Measurements from ENCODE around the gene DACH1. TPM values are rescaled to one million over a fixed set of nuclear protein-coding genes. Genes with fewer than 3 reads are reported as not detected.

DACH1 gene
- total and polyA plus RNA-seq, 2 donors (not counting 3 experiments of a cell fraction or from before 2014, with no cell fraction given): 8.6 to 28.3 TPM

DNA sequence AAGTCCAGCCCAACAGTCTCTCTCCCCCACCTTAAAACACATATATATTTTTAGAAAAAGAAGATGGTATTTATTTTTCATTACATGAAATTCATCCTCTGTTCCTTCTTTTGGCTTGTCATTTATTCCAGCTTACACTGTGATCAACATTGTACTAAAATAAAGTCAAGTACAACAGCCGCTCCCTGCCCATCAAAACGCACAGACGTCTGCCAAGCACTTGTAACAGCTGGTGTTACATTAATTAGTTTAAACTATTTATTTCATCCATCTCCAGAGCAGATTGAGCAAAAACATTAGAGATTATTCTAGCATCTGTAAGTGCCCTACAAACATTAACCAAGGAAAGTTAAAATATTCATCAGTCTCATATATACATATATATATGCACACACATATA is 350.5 kb downstream of the DACH1 start:
- Histone ChIP-seq H3K36me3 (ENCODE audit: control insufficient read depth in 2 of 2, extremely low read depth in 1 of 2, insufficient read depth in 2 of 2, low read length in 2 of 2) (no peaks in the 10 kb centered on the region), H3K9ac (replicated peaks; ENCODE audit: extremely low read depth, insufficient read depth, low read length) (no peak overlapping the region), H3K4me1 (ENCODE audit: control insufficient read depth, extremely low read depth, insufficient read depth, low read length) (peaks cover 17% of the 10 kb centered on the region), H3K79me2 (ENCODE audit: control insufficient read depth, insufficient read depth, low read length) (no peaks in the 10 kb centered on the region), H2AFZ (ENCODE audit: low read depth, low read length) (no peak overlapping the region), H3K9me3 (replicated peaks; ENCODE audit: control insufficient read depth, insufficient read depth, low read length) (no peaks in the 10 kb centered on the region), H3K4me3 (replicated peaks in 1 of 3; ENCODE audit: insufficient read depth in 1 of 3, low read depth in 1 of 3, low read length in 3 of 3) (no peak overlapping the region), H3K27ac (ENCODE audit: insufficient read depth, low read depth, low read length) (no peak overlapping the region), H3K4me2 (ENCODE audit: insufficient read depth, low read length) (no peak overlapping the region), H3K27me3 (ENCODE audit: control insufficient read depth in 2 of 2, insufficient read depth in 2 of 2, low read length in 2 of 2) (no peaks in the 10 kb centered on the region), H3K9me1 (replicated peaks; ENCODE audit: control insufficient read depth, extremely low read depth, insufficient read depth, low read length) (peaks cover 2% of the 10 kb centered on the region), H4K20me1 (replicated peaks; ENCODE audit: control insufficient read depth, extremely low read depth, insufficient read depth, low read length) (no peaks in the 10 kb centered on the region)
- dilution Hi-C loops (cut with MboI; ENCODE audit: extremely low pct_ligation_motif_present, low sequenced_read_pairs) (no loop called here), intact Hi-C loops (cut with micrococcal nuclease) (no loop called here)
- CTCF ChIA-PET: no interaction called here
- DNase-seq (ENCODE audit: low read depth, low spot score): no peak
- no peak for FAIRE-seq
- no peak for TF ChIP-seq JUN (IDR thresholded peaks at IDR 0.05; ENCODE audit: borderline replicate concordance, insufficient read depth, insufficient read length, low read depth)
- POLR2A ChIA-PET: no interaction called here
- BruUV-seq (replicated peaks): no TSS peak

DNA sequence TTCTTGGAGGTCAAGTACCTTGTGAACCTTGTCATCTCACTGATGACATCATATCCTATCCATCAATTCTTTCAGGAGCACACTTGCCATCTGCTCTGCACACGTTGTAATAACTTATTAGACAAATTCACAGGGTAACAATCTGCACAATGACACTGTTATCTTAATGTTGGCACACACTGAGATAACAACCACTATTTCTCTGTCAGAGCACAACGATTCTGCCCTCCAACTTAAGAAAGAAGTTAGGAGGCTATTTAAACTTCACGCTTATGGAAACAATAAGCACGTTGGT is 351.3 kb downstream of the DACH1 start:
- Histone ChIP-seq H3K9me3 (replicated peaks; ENCODE audit: control insufficient read depth, insufficient read depth, low read length) (no peaks in the 10 kb centered on the region), H3K4me2 (ENCODE audit: insufficient read depth, low read length) (no peak overlapping the region), H3K9me1 (replicated peaks; ENCODE audit: control insufficient read depth, extremely low read depth, insufficient read depth, low read length) (peaks cover 2% of the 10 kb centered on the region), H3K36me3 (ENCODE audit: control insufficient read depth in 2 of 2, extremely low read depth in 1 of 2, insufficient read depth in 2 of 2, low read length in 2 of 2) (no peaks in the 10 kb centered on the region), H3K79me2 (ENCODE audit: control insufficient read depth, insufficient read depth, low read length) (no peaks in the 10 kb centered on the region), H3K27ac (ENCODE audit: insufficient read depth, low read depth, low read length) (no peak overlapping the region), H3K9ac (replicated peaks; ENCODE audit: extremely low read depth, insufficient read depth, low read length) (no peak overlapping the region), H3K4me3 (replicated peaks in 1 of 3; ENCODE audit: insufficient read depth in 1 of 3, low read depth in 1 of 3, low read length in 3 of 3) (no peak overlapping the region), H4K20me1 (replicated peaks; ENCODE audit: control insufficient read depth, extremely low read depth, insufficient read depth, low read length) (no peaks in the 10 kb centered on the region), H3K4me1 (ENCODE audit: control insufficient read depth, extremely low read depth, insufficient read depth, low read length) (peaks cover 17% of the 10 kb centered on the region), H2AFZ (ENCODE audit: low read depth, low read length) (no peak overlapping the region), H3K27me3 (ENCODE audit: control insufficient read depth in 2 of 2, insufficient read depth in 2 of 2, low read length in 2 of 2) (no peaks in the 10 kb centered on the region)
- TF ChIP-seq JUN (IDR thresholded peaks at IDR 0.05; ENCODE audit: borderline replicate concordance, insufficient read depth, insufficient read length, low read depth) (peak; percentile 31), MYC (IDR thresholded peaks at IDR 0.05; ENCODE audit: low read depth, low read length) (no peak)
- no peak for FAIRE-seq
- CTCF ChIA-PET: no interaction called here
- dilution Hi-C loops (cut with MboI; ENCODE audit: extremely low pct_ligation_motif_present, low sequenced_read_pairs): no loop called here
- no TSS peak for BruUV-seq (replicated peaks)
- intact Hi-C loops (cut with micrococcal nuclease): no loop called here
- DNase-seq (ENCODE audit: low read depth, low spot score): peak; percentile 22
- POLR2A ChIA-PET: no interaction called here

Data from endothelial cell of umbilical vein (primary cell).